Fibroblast of the aortic adventitia (primary cell): Measurements from ENCODE around the gene SLC4A3. TPM values are rescaled to one million over a fixed set of nuclear protein-coding genes. Genes with fewer than 3 reads are reported as not detected.
A peak's percentile ranks its signal among the peaks of the same experiment; 100 is the strongest.
"Not testable (repeated sequence)": the region's sequence is repeated elsewhere in the genome, so short reads cannot be mapped to it uniquely, and the experiment has no call there.

Experiments
- DNase-seq: peaks from one replicate; pipeline ENCODE4 v3.0.0-alpha.2; 2010; ENCODE audit warnings: low read depth
- H3K4me3 ChIP-seq: 2 replicates; pipeline ENCODE4 v1.5.1; 2011; ENCODE audit warnings: low read depth, mild to moderate bottlenecking, control low read depth, low read length, moderate library complexity
- CTCF ChIP-seq: IDR thresholded peaks from 2 replicates; pipeline ENCODE4 v1.5.1; 2011; ENCODE audit warnings: mild to moderate bottlenecking, low read length, control low read depth, inconsistent platforms; ENCODE audit not compliant: insufficient read depth
- total RNA-seq: library from RNA; depleted of rRNA; stranded (reverse); fragments of >200 nt; gene quantifications from 2 replicates; pipeline ENCODE4 v1.2.3, GENCODE V29; 2012; ENCODE audit warnings: low replicate concordance

Gene SLC4A3
- total RNA-seq, 1 donor = 2.5 TPM

- DNase-seq = no peak
- TF ChIP-seq CTCF = no peak
- no peak overlapping the region for H3K4me3 ChIP-seq
These were observed 20.7 kb downstream of the SLC4A3 start for GRCh38 chr2:219648176-219648575.

- H3K4me3 ChIP-seq = no peak overlapping the region
- TF ChIP-seq CTCF = no peak
- no peak for DNase-seq
These were observed 21.5 kb downstream of the SLC4A3 start for GRCh38 chr2:219648963-219649362.

GRCh38 chr2:219650426-219651248, 23.2 kb downstream of the SLC4A3 start:
- DNase-seq = no peak
- no peak overlapping the region for H3K4me3 ChIP-seq
- no peak for TF ChIP-seq CTCF

GRCh38 chr2:219651656-219652055, 24.2 kb downstream of the SLC4A3 start:
- DNase-seq = not testable (repeated sequence)

GRCh38 chr2:219656526-219656925, 29.1 kb downstream of the SLC4A3 start:
- no peak overlapping the region for H3K4me3 ChIP-seq
- no peak for TF ChIP-seq CTCF
- peak; percentile 80 for DNase-seq

More at GRCh38 chr2:219651656-219652055, 24.2 kb downstream of the SLC4A3 start:
- not testable (repeated sequence) for H3K4me3 ChIP-seq

- peak; percentile 75 for DNase-seq
- no peak overlapping the region for H3K4me3 ChIP-seq
- no peak for TF ChIP-seq CTCF
These were observed 30.9 kb downstream of the SLC4A3 start for GRCh38 chr2:219658196-219658846.

GRCh38 chr2:219658874-219659273, 31.4 kb downstream of the SLC4A3 start:
- TF ChIP-seq CTCF = no peak
- no peak for DNase-seq
- H3K4me3 ChIP-seq = no peak overlapping the region
